ENCODE measurements around the gene CHST13.
"Not testable (repeated sequence)": the region's sequence is repeated elsewhere in the genome, so short reads cannot be mapped to it uniquely, and the experiment has no call there.

- TF ChIP-seq, protein P1, sequence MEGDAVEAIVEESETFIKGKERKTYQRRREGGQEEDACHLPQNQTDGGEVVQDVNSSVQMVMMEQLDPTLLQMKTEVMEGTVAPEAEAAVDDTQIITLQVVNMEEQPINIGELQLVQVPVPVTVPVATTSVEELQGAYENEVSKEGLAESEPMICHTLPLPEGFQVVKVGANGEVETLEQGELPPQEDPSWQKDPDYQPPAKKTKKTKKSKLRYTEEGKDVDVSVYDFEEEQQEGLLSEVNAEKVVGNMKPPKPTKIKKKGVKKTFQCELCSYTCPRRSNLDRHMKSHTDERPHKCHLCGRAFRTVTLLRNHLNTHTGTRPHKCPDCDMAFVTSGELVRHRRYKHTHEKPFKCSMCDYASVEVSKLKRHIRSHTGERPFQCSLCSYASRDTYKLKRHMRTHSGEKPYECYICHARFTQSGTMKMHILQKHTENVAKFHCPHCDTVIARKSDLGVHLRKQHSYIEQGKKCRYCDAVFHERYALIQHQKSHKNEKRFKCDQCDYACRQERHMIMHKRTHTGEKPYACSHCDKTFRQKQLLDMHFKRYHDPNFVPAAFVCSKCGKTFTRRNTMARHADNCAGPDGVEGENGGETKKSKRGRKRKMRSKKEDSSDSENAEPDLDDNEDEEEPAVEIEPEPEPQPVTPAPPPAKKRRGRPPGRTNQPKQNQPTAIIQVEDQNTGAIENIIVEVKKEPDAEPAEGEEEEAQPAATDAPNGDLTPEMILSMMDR (IDR thresholded peaks at IDR 0.05): not testable (repeated sequence)
- not testable (repeated sequence) for TF ChIP-seq POLR2A (IDR thresholded peaks at IDR 0.05)
Measured at GRCh38 chr3:126534716-126535115, 10.8 kb downstream of the CHST13 start.

Measured in Peyer's patch (tissue), 4 donors.